Tibial nerve (tissue), 4 donors: ENCODE data around the gene KCNH1. TPM values are rescaled to one million over a fixed set of nuclear protein-coding genes. Genes with fewer than 3 reads are reported as not detected.

Experiments used
- DNase-seq, 2 donors: peaks; one replicate each; pipeline ENCODE4 v3.0.0-alpha.2; 2019; ENCODE audit warnings: low spot score in 2 of 2
- H3K27ac ChIP-seq, 4 donors: fragments of 200-600 bp; sonication (generic) in 3 of 4; one replicate each; pipeline ENCODE4 v1.5.1; 2017 to 2019; ENCODE audit warnings: mild to moderate bottlenecking in 1 of 4
- H3K27me3 ChIP-seq, 2 donors: fragments of 200-600 bp; sonication (generic) in 1 of 2; one replicate each; pipeline versions ENCODE4 v1.5.1 to v1.6.0; 2017 to 2019
- H3K36me3 ChIP-seq, 3 donors: fragments of 200-600 bp; sonication (generic); one replicate each; pipeline ENCODE4 v1.5.1; 2018 to 2019
- H3K4me1 ChIP-seq, 4 donors: fragments of 200-600 bp; sonication (generic) in 3 of 4; one replicate each; pipeline ENCODE4 v1.5.1; 2017 to 2019
- H3K4me3 ChIP-seq, 4 donors: fragments of 200-600 bp; sonication (generic) in 3 of 4; one replicate each; pipeline ENCODE4 v1.5.1; 2017 to 2019; ENCODE audit warnings: mild to moderate bottlenecking in 1 of 4, moderate library complexity in 1 of 4
- H3K9me3 ChIP-seq, 4 donors: fragments of 200-600 bp; sonication (generic) in 3 of 4; one replicate each; pipeline ENCODE4 v1.5.1; 2017 to 2019
- CTCF ChIP-seq, 5 experiments: fragments of 200-600 bp in 3 of 5; fragments of 450-650 bp in 2 of 5; sonication (generic) in 3 of 5; IDR thresholded peaks; one replicate each; pipeline ENCODE4 v1.5.1; 2016 to 2019; ENCODE audit warnings: antibody characterized with exemption in 5 of 5, mild to moderate bottlenecking in 3 of 5, moderate library complexity in 2 of 5
- EP300 ChIP-seq, 2 donors: sonication (generic); formaldehyde crosslinking; IDR thresholded peaks; one replicate each; pipeline ENCODE4 v1.6.1; 2017; ENCODE audit warnings: antibody characterized with exemption in 2 of 2, mild to moderate bottlenecking in 1 of 2
- POLR2A ChIP-seq, 2 donors: fragments of 450-650 bp; IDR thresholded peaks; one replicate each; pipeline ENCODE4 v1.6.1; 2017; ENCODE audit warnings: antibody characterized with exemption in 2 of 2, mild to moderate bottlenecking in 2 of 2, moderate library complexity in 2 of 2
- WGBS, 2 donors: methylation state at CpG; one replicate each; pipeline ENCODE4 v1.1.5; 2018; 5-methylcytosine and 5-hydroxymethylcytosine counted together
- total RNA-seq, 4 donors: library from RNA; depleted of rRNA; stranded (reverse); fragments of >200 nt; gene quantifications; one replicate each; pipeline ENCODE4 v1.1.0, GENCODE V29; 2016

KCNH1 gene
- total RNA-seq, 4 donors from 2014 or later: 1.9 to 10.0 (median 3.6) TPM

DNA sequence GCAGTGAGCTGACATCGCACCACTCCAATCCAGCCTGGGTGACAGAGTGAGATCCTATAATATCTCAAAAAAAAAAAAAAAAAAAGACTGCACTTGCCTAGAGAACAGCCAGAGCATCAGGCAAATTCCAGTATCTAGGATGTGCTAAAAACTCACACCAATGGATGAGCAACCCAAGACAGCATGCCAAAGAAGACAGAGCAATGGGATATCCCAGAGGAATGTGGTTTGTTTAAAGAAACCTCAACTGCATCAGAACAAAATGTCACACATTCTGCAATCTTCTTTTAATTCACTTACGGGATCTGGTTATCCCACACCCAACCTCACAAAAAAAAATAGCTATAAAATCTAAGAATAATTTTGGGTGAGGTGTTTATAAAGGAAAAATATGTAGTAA, 7.3 kb downstream of the KCNH1 start:
- WGBS, 2 donors: 71 to 83% methylated on average over 2 of the region's 2 CpGs
- no peak overlapping the region for H3K4me3 ChIP-seq
- no peak for DNase-seq
- TF ChIP-seq CTCF (IDR thresholded peaks at IDR 0.05) (no peak), EP300 (IDR thresholded peaks at IDR 0.05) (no peak)
- peak overlapping the region in 1 of 4 donors; percentile 50 for H3K27ac ChIP-seq
- H3K4me1 ChIP-seq: no peaks in the 10 kb centered on the region
- H3K9me3 ChIP-seq: no peaks in the 10 kb centered on the region
- H3K27me3 ChIP-seq: peaks cover 0 to 17% of the 10 kb centered on the region in 2 donors
- no peaks in the 10 kb centered on the region for H3K36me3 ChIP-seq

GRCh38 chr1:211118407-211119102, 15.4 kb downstream of the KCNH1 start:
- Histone ChIP-seq H3K4me3 (no peak overlapping the region), H3K36me3 (no peaks in the 10 kb centered on the region), H3K27ac (no peak overlapping the region), H3K4me1 (no peaks in the 10 kb centered on the region), H3K9me3 (no peaks in the 10 kb centered on the region), H3K27me3 (no peaks in the 10 kb centered on the region)
- no peak for DNase-seq
- no peak for TF ChIP-seq CTCF (IDR thresholded peaks at IDR 0.05)
- TF ChIP-seq POLR2A (IDR thresholded peaks at IDR 0.05): no peak
- no peak for TF ChIP-seq EP300 (IDR thresholded peaks at IDR 0.05)
- 51 to 59% methylated on average over 9 of the region's 9 CpGs for WGBS, 2 donors

GRCh38 chr1:211114446-211114845, 19.5 kb downstream of the KCNH1 start:
- no peaks in the 10 kb centered on the region for H3K4me1 ChIP-seq
- no peak overlapping the region for H3K27ac ChIP-seq
- DNase-seq: no peak
- WGBS, 2 donors: 86 to 88% methylated on average over 6 of the region's 6 CpGs
- H3K27me3 ChIP-seq: no peaks in the 10 kb centered on the region
- H3K36me3 ChIP-seq: no peaks in the 10 kb centered on the region
- no peak for TF ChIP-seq CTCF (IDR thresholded peaks at IDR 0.05)
- no peak for TF ChIP-seq POLR2A (IDR thresholded peaks at IDR 0.05)
- no peak for TF ChIP-seq EP300 (IDR thresholded peaks at IDR 0.05)
- peaks cover 0 to 18% (median 0%) of the 10 kb centered on the region in 4 donors for H3K9me3 ChIP-seq
- H3K4me3 ChIP-seq: no peak overlapping the region

DNA sequence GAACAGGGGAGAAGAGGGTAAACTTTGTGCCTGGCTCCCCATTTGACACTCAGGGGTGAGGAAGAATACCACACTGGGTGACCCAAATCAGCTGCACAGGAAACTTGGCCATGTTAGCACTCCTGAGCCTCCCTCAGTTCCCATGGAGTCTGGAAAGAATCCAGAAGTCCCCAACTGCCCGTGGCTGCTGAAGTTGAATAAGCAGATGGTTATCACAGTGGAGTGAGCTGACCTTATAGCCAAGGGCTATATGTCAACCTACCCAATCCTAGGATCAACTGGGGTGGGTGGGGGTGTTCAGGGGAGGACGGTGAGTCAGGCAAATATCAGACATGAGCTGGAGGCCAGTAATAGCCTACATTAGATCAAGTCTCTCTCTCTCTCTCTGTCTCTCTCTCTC, 20.4 kb downstream of the KCNH1 start:
- Histone ChIP-seq H3K4me3 (no peak overlapping the region), H3K27me3 (no peaks in the 10 kb centered on the region), H3K36me3 (no peaks in the 10 kb centered on the region), H3K27ac (no peak overlapping the region), H3K4me1 (no peaks in the 10 kb centered on the region), H3K9me3 (peaks cover 0 to 18% (median 0%) of the 10 kb centered on the region in 4 donors)
- TF ChIP-seq CTCF (IDR thresholded peaks at IDR 0.05): no peak
- TF ChIP-seq EP300 (IDR thresholded peaks at IDR 0.05): no peak
- no peak for TF ChIP-seq POLR2A (IDR thresholded peaks at IDR 0.05)
- no peak for DNase-seq
- 47 to 55% methylated on average over 2 of the region's 2 CpGs for WGBS, 2 donors

GRCh38 chr1:211111351-211111750, 22.6 kb downstream of the KCNH1 start:
- no peak overlapping the region for H3K4me3 ChIP-seq
- 88 to 90% methylated on average over 10 to 11 of the region's 22 CpGs for WGBS, 2 donors
- H3K4me1 ChIP-seq: no peaks in the 10 kb centered on the region
- no peak for DNase-seq
- H3K36me3 ChIP-seq: no peaks in the 10 kb centered on the region
- no peak overlapping the region for H3K27ac ChIP-seq
- H3K27me3 ChIP-seq: no peaks in the 10 kb centered on the region
- no peak for TF ChIP-seq POLR2A (IDR thresholded peaks at IDR 0.05)
- no peak for TF ChIP-seq CTCF (IDR thresholded peaks at IDR 0.05)
- no peak for TF ChIP-seq EP300 (IDR thresholded peaks at IDR 0.05)
- peaks cover 0 to 18% (median 0%) of the 10 kb centered on the region in 4 donors for H3K9me3 ChIP-seq
